SK-N-SH treated with all-trans-retinoic acid at 6 μM for 48 hours (cell line): ENCODE data around the gene BRD4.

Source experiments
- CSRNP3 ChIP-seq: fragments of 250-450 bp; sonication (Bioruptor Pico); IDR thresholded peaks from 2 replicates; pipeline ENCODE4 v1.5.1; 2021; ENCODE audit warnings: mild to moderate bottlenecking, moderate library complexity
- PATZ1 ChIP-seq: fragments of 250-450 bp; sonication (Bioruptor Pico); IDR thresholded peaks from 2 replicates; pipeline ENCODE4 v1.8.0; 2020; ENCODE audit warnings: mild to moderate bottlenecking, moderate library complexity, borderline replicate concordance
- PPARA ChIP-seq: fragments of 250-450 bp; sonication (Bioruptor Pico); IDR thresholded peaks from 2 replicates; pipeline ENCODE4 v1.5.0; 2020; ENCODE audit warnings: mild to moderate bottlenecking, borderline replicate concordance
- TCF4 ChIP-seq: fragments of 250-450 bp; sonication (Bioruptor Pico); IDR thresholded peaks from 2 replicates; pipeline ENCODE4 v1.8.0; 2021; ENCODE audit warnings: mild to moderate bottlenecking, moderate library complexity, borderline replicate concordance
- ZNF565 ChIP-seq: fragments of 450-650 bp; formaldehyde crosslinking; conservative IDR thresholded peaks from 2 replicates; pipeline ENCODE4 v1.5.0; 2020; ENCODE audit warnings: low read depth, mild to moderate bottlenecking, moderate library complexity

GRCh38 chr19:15252398-15253018, 79.8 kb downstream of the BRD4 start:
- no peak for TF ChIP-seq ZNF565
- no peak for TF ChIP-seq CSRNP3 (CRISPR knock-in tag)
- TF ChIP-seq PPARA (CRISPR knock-in tag) = no peak
- no peak for TF ChIP-seq PATZ1
- no peak for TF ChIP-seq TCF4 (CRISPR knock-in tag)
